ENCODE measurements around the gene HYAL3. TPM values are rescaled to one million over a fixed set of nuclear protein-coding genes. Genes with fewer than 3 reads are reported as not detected.

Gene HYAL3
- total RNA-seq = 1 to 10 TPM; 5.2 to 6.0 TPM

GRCh38 chr3:50298836-50299637, at the start of gene HYAL3, which contains the start of gene NAA80:
Gene HYAL3 (minus strand): TSS chr3:50299405. CDS start chr3:50295602, 3,803 bp downstream.
Gene NAA80 (minus strand): TSS chr3:50299405. CDS start chr3:50297463, 1,942 bp downstream.

GRCh38 chr3:50345586-50346234, 46.5 kb upstream of the HYAL3 start, which contains the start of gene ZMYND10:
Gene ZMYND10 (minus strand): TSS chr3:50345732. CDS start chr3:50345579, 153 bp downstream.

GRCh38 chr3:50340448-50341329, 41.5 kb upstream of the HYAL3 start, which contains the start of gene RASSF1:
Gene RASSF1 (minus strand): TSS chr3:50340836. CDS start chr3:50340805, 31 bp downstream.

GRCh38 chr3:50327943-50328691, 28.9 kb upstream of the HYAL3 start, which contains the start of gene TUSC2:
Gene TUSC2 (minus strand): TSS chr3:50328223. CDS start chr3:50328099, 124 bp downstream.

GRCh38 chr3:50322386-50323091, 23.3 kb upstream of the HYAL3 start, which contains the start of gene HYAL2:
Gene HYAL2 (minus strand): TSS chr3:50322745. CDS start chr3:50320489, 2,256 bp downstream.

GRCh38 chr3:50303013-50303815, 4.0 kb upstream of the HYAL3 start, which contains the start of gene HYAL1:
Gene HYAL1 (minus strand): TSS chr3:50303574. CDS start chr3:50302956, 618 bp downstream.

GRCh38 chr3:50292159-50293078, 6.8 kb downstream of the HYAL3 start, which contains the start of gene IFRD2:
Gene IFRD2 (minus strand): TSS chr3:50292429. CDS start chr3:50292274, 155 bp downstream.

GRCh38 chr3:50278880-50279224, 20.4 kb downstream of the HYAL3 start, which contains the start of gene LSMEM2:
Gene LSMEM2 (plus strand): TSS chr3:50279087. CDS start chr3:50279114, 27 bp downstream.

GRCh38 chr3:50268703-50269451, 30.3 kb downstream of the HYAL3 start, which contains the start of gene SEMA3B:
Gene SEMA3B (plus strand): TSS chr3:50269147. CDS start chr3:50269241, 94 bp downstream.

Other genes starting within 250 kb of the HYAL3 start
- 100 to 1,000 TPM; 125 to 126 TPM for gene RBM5, start 210.5 kb downstream of the HYAL3 start, total RNA-seq
- gene SEMA3F, start 144.1 kb downstream of the HYAL3 start, total RNA-seq = under 1 TPM in 1 of 2 donors, not detected in 1; under 0.01 TPM
- gene GNAT1, start 107.8 kb downstream of the HYAL3 start, total RNA-seq = not detected
- not detected for gene SLC38A3, start 94.1 kb downstream of the HYAL3 start, total RNA-seq
- gene GNAI2, start 63.2 kb downstream of the HYAL3 start, total RNA-seq = 100 to 1,000 TPM; 195 to 230 TPM
- 1 to 10 TPM; 3.8 to 5.3 TPM for gene SEMA3B, start 30.3 kb downstream of the HYAL3 start, total RNA-seq
- not detected for gene LSMEM2, start 20.3 kb downstream of the HYAL3 start, total RNA-seq
- gene IFRD2, start 7.0 kb downstream of the HYAL3 start, total RNA-seq = 100 to 1,000 TPM in 1 of 2 donors, 10 to 100 TPM in 1; 63.7 to 120 TPM
- 1 to 10 TPM; 4.7 to 5.9 TPM for gene NAA80, start within 50 bp of the HYAL3 start, total RNA-seq
- gene HYAL1, start 4.2 kb upstream of the HYAL3 start, total RNA-seq = 1 to 10 TPM in 1 of 2 donors, under 1 TPM in 1; 0.67 to 1.4 TPM
- gene HYAL2, start 23.3 kb upstream of the HYAL3 start, total RNA-seq = 10 to 100 TPM; 47.1 to 53.6 TPM
- gene TUSC2, start 28.8 kb upstream of the HYAL3 start, total RNA-seq = 10 to 100 TPM; 19.3 to 24.1 TPM
- gene RASSF1, start 41.4 kb upstream of the HYAL3 start, total RNA-seq = 10 to 100 TPM; 21.3 to 31.0 TPM
- under 1 TPM; 0.67 to 0.69 TPM for gene ZMYND10, start 46.3 kb upstream of the HYAL3 start, total RNA-seq
- 10 to 100 TPM; 24.0 to 24.1 TPM for gene NPRL2, start 51.4 kb upstream of the HYAL3 start, total RNA-seq
- 10 to 100 TPM; 16.5 to 31.6 TPM for gene CYB561D2, start 51.5 kb upstream of the HYAL3 start, total RNA-seq
- gene TMEM115, start 60.1 kb upstream of the HYAL3 start, total RNA-seq = 10 to 100 TPM; 54.0 to 72.9 TPM
- not detected for gene CACNA2D2, start 204.2 kb upstream of the HYAL3 start, total RNA-seq